NCI-H524 treated with DMSO at 0.1 percent for 48 hours (cell line): Measurements from ENCODE around the gene POLR3B.
"Not testable (repeated sequence)": the region's sequence is repeated elsewhere in the genome, so short reads cannot be mapped to it uniquely, and the experiment has no call there.

Experiments used
- DNase-seq: peaks from one replicate; lab custom pipeline; 2025; lab: John Stamatoyannopoulos, UW

POLR3B gene

GRCh38 chr12:106461730-106462129 is 104.2 kb downstream of the POLR3B start:
- no peak for DNase-seq

GRCh38 chr12:106465605-106466004 is 108.1 kb downstream of the POLR3B start:
- not testable (repeated sequence) for DNase-seq

DNA sequence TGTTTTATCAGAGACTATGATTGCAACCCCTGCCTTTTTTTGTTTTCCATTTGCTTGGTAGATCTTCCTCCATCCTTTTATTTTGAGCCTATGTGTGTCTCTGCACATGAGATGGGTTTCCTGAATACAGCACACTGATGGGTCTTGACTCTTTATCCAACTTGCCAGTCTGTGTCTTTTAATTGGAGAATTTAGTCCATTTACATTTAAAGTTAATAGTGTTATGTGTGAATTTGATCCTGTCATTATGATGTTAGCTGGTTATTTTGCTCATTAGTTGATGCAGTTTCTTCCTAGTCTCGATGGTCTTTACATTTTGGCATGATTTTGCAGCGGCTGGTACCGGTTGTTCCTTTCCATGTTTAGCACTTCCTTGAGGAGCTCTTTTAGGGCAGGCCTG is 118.1 kb downstream of the POLR3B start:
- not testable (repeated sequence) for DNase-seq

DNA sequence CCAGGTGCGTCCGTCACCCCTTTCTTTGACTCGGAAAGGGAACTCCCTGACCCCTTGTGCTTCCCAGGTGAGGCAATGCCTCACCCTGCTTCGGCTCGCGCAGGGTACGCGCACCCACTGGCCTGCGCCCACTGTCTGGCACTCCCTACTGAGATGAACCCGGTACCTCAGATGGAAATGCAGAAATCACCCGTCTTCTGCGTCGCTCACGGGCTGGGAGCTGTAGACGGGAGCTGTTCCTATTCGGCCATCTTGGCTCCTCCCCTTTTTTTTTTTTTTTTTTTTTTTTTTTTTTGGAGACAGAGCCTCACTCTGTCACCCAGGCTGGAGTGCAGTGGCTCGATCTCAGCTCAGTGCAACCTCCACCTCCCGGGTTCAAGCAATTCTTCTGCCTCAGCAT is 120.1 kb downstream of the POLR3B start:
- DNase-seq, result not testable (repeated sequence)

- no peak for DNase-seq
Observed at GRCh38 chr12:106480251-106480650, 122.7 kb downstream of the POLR3B start.

DNA sequence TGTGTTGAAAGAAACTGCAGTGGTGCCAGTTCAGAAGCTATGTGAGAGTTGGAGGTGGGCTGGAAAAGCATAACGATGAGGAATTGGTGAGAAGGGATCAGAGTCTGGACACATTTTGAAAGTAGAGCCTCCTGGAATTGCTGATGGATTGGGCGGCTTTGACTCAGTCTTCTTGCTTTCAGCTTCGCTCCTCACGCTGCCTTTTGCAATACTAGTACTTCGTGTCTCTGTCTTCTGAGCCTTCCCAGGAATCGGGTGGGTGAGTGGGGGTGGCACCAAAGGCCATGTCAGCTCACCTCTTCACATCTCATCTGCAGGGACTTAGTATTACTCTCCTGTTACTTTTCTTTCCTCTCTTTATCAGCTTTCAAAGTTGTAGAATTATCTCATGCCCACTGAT is 123.7 kb downstream of the POLR3B start:
- DNase-seq, result no peak

GRCh38 chr12:106487664-106488063 is 130.1 kb downstream of the POLR3B start:
- DNase-seq, result no peak

GRCh38 chr12:106488884-106489283 is 131.3 kb downstream of the POLR3B start:
- no peak for DNase-seq

GRCh38 chr12:106490264-106490663 is 132.7 kb downstream of the POLR3B start:
- no peak for DNase-seq

DNA sequence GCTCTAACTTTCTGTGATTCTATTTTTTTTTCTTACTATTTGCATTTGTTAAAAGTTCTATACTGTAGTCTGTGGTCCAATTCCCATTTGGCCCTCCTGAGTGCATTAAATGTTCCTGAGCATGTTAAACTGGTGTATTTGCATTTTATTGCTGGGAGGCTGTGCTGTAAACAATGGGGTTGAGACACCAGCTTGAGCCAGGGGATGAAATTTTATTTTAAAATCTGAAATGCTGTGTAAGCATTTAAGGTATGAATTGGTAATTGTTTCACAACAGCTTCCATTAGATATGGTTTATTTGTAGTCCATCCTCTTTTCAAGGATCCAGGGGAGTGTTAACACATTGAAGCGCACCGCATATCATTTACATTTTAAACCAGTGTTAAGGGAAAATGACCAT is 135.3 kb downstream of the POLR3B start:
- no peak for DNase-seq

DNA sequence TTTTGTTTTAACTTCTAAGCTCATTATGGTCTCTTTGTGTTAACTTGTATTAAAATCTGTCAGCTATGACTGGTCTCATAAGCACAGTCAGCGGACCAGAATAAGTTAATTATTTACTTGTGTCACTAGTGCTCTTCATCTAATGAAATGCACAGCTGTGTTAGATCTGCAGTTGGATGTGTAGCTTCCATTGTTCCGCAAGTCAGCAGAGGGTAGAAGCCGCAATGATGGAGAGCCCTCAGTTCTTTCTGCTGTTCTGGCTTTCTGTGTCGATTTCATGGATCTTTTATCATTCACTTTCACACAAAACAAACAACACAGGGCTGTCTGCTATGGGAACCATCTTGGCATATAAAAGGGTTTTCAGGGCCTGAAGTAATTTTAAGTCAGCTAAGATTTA is 136.0 kb downstream of the POLR3B start:
- no peak for DNase-seq

DNA sequence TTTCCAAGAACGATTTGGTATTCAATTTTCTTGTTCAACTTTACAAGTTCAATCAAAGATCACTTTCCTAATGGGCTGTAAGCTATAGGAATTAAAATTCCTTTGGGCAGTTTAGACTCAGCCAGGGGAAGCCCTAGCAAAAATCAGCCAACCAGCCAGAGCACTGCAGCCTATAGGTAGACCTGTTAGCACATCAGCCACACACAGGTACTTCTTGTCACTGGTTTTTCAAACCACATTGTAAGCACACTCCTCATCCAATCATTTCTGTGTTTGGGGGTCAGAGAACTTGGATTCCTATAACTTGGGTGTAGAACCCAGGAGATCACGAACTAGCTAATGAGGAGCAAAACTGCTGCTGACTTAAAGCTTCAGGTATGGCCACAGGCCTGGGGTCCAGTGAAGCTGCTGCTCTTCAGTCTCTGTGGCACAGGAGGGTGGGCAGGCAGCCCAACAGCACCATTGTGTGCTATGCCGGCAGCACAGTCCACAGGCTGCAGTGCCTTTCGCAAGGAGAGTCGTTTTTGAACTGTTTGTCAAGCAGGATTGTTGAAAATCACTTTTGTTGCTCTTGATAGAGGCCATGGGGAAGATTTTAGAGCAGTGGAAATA is 137.9 kb downstream of the POLR3B start:
- DNase-seq, result no peak

DNA sequence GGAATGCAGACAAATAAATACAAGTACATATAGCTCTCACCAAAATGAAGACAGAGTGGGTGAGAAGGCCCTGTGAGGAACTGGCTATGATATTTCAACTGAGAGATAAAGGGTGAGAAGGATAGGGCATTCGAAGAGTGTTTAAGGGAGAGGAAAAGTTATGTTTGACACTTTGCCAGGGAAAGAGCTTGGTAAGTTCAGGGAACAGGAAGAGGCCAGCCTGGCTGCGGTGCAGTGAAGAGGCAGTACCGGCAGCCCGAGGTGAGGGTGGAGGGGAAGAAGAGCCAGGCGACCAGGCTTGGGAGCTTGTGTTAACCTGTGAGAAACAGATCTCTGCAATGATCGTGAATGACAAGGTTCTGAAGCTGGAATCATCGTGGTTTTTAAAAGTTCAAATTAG is 140.5 kb downstream of the POLR3B start:
- no peak for DNase-seq

DNA sequence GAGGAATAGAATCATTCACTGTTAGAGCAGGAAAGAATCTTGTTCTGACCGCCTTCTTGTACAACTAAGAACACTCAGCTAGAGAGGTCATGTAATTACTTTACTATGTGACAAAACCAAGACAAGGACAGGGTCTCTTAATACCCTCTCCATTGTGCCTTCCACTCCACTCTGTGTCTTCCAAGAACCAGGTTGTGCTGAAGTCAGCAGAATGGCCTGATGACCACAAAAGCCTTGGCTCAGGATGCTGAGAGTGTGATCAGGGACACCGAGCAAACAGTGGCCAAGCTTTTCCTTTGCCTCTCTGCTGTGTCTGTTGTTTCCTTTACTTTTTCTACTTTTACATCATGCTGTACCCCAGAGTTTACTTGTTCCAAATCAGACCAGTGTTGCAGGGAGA is 142.1 kb downstream of the POLR3B start:
- DNase-seq, result no peak

DNA sequence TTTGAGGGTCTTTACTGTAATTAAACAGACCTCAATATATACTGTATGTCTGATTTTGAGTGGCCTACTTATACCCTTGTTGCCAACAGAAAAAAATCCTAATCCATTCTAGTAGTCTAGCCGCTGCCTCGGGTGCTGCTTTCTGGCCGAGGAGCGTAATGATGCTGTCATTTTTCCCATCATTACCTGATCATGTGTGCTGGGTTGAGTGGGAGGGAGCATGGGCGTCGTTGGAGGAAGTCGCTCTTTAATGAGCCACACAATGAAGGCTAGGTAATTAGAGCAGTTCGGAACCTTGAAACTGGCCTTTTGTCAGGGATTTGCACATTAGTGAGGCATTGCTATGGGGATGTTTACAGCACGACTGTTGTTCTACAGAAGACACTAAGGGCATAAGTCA is 149.1 kb downstream of the POLR3B start:
- DNase-seq, result no peak

DNA sequence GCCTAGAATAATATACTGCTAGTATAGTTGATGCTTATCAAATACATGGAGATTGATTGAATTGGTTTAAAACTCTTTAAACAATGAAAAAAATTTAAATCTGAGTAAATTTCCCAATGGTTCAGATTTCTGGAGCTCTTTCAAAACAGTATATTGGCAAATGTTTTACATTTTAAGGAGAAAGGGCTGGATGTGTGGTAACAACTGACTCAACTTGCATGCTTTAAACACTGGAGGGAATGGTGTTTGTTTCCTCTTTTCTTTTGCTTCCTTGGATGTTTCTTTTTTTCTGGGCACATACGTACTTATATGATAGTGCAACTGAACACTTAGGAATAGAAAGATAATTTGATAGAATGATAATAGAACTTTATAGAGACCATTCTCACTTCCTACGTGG is 151.4 kb downstream of the POLR3B start:
- no peak for DNase-seq

GRCh38 chr12:106511365-106511764 is 153.8 kb downstream of the POLR3B start:
- no peak for DNase-seq

- no peak for DNase-seq
Observed at GRCh38 chr12:106517314-106517713, 159.8 kb downstream of the POLR3B start.

GRCh38 chr12:106519607-106520021 is 162.1 kb downstream of the POLR3B start:
- no peak for DNase-seq

- DNase-seq, result no peak
Observed at GRCh38 chr12:106521901-106522300, 164.4 kb downstream of the POLR3B start.

DNA sequence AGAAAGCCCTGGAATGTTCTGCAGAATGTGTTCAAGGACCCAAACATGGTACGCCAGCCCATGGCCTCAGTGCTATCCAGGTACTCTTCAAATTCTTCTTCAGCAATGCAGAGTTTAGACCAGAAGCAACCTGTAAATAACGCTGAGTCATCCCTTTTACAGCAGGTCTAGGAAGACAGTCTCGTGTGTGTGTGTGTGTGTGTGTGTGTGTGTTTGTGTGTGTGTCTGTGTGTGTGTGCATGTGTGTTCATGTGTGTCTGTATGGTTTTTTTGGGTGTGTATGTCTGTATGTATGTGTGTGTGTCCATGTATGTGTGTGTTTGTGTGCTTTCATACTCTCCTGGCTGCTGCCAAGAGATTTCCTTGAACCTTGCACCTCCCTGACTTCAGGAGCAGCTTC is 165.2 kb downstream of the POLR3B start:
- no peak for DNase-seq

DNA sequence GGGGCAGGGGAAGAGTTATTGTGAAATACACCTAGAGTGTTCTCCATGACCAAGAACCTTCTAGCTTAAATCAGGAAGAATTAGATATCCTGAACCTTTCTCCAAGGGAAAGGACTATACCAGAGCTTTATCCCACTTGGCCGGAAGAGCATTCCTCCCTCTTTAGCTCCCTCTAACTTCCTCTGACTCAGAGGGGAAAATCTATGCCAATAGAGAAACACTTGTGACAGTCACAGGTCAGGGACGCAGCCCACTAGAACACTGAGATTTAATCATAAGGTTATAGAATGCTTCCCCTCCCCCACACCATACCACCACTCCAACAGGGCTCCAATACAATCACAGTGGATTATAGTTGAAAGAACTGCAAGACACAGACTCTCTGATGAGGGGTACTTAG is 169.8 kb downstream of the POLR3B start:
- no peak for DNase-seq

- no peak for DNase-seq
Observed at GRCh38 chr12:106541201-106541600, 183.7 kb downstream of the POLR3B start.

- DNase-seq, result no peak
Observed at GRCh38 chr12:106551410-106551809, 193.9 kb downstream of the POLR3B start.

DNA sequence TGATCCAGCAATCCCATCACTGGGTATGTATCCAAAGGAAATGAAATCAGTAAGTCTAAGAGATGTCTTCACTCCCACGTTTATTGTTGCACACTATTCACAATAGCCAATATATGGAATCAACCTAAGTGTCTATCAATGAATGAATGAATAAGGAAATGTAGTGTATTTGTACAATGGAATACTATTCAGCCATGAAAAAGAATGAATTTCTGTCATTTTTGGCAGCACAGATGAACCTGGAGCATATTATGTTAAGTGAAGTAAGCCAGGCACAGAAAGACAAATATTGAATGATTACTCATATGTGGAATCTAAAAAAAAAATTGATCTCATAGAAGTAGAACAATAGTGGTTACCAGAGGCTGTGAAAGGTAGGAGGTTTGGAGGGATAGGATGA is 194.7 kb downstream of the POLR3B start:
- no peak for DNase-seq
